ELF-1 (cell line): ENCODE measurements around the gene MT1F.
A peak's percentile ranks its signal among the peaks of the same experiment; 100 is the strongest.
"Not testable (repeated sequence)": the region's sequence is repeated elsewhere in the genome, so short reads cannot be mapped to it uniquely, and the experiment has no call there.

Experiments
- DNase-seq: peaks from one replicate; pipeline ENCODE4 v3.0.0-alpha.2; 2016; ENCODE audit warnings: low read depth, low spot score

The MT1F gene

DNA sequence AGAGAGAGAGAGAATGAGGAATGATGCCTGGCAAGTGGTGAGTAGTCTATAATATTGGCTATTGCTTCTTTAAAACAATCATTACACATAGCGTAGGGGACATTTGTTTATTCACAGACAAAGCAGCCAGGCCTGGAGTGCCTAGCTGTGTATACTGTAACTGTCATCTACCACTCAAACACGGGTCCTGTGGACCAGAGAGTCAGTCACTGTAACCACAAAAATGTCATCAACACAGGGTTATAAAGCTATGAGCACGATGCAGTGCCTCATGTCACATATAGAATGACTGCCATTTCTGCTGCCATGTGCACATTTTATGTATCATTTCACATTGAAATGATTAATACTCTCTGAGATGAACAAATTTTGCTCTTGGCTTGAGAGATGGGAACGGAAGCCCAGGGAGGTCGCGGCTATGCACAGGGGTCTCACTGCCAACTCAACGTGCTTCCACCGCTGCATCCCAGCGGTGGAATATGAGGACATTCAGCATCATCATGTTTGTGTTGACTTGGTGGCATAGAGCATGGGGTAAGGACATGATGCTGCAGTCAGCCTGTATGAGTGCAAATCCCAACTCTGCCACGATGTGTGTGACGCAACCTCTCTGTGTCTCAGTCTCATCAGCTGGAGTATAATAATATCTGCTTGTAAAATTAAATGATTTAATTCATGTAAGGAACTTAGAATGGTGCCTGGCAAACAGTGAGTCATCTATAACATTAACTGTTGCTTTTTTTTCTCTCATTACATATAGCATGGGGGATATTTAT is 15.2 kb downstream of the MT1F start:
- DNase-seq = no peak

DNA sequence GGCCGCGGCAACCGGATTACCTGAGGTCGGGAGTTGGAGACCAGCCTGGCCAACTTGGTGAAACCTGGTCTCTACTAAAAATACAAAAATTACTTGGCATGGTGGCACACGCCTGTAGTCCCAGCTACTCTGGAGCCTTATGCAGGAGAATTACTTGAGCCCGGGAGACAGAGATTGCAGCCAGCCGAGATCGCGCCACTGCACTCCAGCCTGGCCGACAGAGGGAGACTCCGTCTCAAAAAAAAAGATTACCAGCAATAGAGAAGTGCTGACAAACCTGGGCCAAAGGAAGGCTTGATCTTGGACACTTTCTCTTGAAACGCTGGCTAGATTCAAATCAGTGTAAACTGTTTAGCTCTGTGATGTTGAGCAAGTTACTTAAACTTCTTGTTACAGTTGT is 16.2 kb downstream of the MT1F start:
- peak; percentile 84 for DNase-seq

DNA sequence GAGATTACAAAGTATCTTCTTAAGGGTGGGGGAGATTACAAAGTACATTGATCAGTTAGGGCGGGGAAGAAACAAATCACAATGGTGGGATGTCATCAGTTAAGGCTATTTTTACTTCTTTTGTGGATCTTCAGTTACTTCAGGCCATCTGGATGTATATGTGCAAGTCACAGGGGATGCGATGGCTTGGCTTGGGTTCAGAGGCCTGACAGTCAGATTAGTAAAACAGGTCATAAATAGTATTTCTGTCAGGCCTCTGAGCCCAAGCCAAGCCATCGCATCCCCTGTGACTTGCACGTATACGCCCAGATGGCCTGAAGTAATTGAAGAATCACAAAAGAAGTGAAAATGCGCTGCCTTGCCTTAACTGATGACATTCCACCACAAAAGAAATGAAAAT is 16.8 kb downstream of the MT1F start:
- not testable (repeated sequence) for DNase-seq

DNA sequence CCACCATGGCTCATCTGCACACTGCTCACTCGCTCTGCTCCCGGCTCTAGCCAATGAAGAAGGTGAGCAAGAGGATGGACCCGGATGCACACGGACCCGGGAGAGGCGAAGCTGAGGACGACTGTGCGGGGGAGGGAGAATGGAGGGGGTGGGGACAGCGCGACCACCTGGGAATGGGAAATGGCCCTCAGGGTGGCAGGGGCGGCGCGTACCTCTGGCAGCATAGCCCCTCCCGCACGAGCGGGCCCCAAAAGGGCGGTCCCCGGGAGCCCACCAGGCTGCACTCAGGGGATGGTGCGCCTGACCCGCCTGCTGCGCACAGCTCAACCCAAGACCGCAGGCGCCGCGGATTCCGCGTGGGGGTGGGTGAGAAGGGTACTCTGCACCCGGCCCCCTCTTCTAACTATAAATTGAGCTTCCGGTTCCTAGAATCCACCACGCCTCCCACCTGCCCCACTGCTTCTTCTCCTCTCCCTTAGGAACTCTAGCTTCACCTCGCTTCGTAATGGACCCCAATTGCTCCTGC is 18.0 kb downstream of the MT1F start:
- peak; percentile 37 for DNase-seq

DNA sequence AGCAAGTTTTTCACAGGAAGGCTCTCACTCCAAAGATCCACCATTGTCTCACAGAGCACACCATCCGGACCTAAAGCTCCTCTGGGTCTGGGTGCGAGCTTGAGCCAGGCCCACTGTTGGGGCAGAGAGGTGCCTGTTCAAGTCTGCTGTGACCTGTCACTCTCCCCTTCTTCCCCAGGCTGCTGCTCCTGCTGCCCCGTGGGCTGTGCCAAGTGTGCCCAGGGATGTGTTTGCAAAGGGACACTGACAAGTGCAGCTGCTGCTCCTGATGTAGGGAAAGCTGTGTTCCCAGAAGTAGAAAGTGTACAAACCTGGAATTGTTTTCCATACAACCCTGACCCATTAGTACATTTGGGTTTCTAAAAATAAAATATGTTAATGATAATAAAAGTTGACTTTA is 19.7 kb downstream of the MT1F start:
- no peak for DNase-seq

DNA sequence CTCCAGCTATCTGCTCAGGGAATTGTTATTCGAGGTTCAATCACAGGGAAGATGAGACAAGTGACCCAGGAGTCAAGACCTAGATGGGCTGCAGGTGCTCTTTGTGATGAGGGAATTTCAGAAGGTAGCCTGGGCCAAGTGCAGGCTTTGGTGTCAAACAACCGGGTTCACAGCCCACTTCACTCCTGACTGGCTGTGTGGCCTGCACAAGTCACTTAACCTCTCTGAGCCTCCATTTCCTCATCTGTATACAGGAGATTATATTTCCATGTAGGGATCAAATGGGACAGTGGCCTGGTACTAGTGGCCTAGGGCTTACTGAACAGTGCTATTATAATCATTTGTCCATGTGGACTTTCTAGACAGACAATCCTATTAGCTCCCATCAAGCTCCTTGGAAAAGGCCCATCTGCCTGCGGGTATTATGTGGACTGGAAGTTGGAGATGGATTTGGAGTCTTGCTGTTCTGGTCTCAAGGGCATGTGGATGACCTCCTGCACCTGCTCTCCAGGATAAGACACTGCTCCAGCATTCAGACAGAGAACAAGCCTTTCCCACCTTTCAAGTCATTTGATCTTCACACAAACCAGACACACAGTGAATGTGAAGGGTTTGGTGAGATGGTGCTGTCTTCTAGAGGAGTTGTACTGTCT is 21.4 kb downstream of the MT1F start:
- DNase-seq = no peak

DNA sequence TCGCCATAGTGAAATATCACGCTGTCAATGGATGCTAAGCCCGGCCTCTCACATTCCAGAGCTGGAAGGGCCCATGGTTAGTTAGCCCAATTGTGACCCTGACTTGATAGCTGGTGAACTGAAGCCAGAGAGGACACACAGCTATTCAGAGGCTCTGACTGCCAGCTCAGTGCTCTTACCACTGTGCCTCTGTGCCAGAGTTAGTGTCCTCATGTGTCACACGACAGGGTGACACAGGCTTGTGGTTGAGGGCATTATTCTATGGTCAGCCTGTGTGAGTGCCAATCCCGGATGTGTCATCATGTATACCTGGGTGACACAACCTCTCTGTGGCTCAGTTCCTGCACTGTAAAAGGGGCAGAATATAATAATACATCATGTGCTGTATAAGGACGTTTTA is 22.1 kb downstream of the MT1F start:
- DNase-seq = no peak

DNA sequence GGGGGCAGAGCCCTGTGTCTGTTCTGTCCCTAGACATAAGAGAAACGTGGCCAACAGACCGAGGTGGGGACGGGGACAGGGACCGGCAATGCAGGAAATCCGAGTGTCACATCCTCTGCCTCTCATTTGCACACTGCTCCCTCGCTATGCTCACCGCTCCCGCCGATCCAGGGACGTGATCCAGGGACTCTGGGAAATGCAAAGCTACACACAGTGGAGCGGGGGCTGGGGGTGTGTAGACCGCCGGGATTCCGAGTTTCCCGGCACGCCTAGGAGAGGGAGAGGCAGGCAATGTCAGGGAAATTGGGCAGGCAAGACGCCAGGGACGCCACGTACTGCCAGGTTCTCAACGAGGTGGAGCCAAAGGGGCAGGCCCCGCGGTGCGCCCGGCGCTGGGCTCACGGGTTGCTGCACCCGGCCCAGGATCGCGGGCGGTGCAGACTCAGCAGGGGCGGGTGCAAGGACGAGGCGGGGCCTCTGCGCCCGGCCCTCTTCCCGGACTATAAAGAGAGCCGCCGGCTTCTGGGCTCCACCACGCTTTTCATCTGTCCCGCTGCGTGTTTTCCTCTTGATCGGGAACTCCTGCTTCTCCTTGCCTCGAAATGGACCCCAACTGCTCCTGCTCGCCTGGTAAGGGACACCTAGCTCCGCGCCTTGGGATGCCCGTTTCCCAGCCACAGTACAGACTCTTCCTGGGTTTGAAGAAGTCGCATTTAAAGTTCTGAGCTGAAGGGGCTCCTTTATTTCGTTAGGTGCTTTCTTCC is 24.4 kb downstream of the MT1F start, which contains the start of gene MT1X:
MT1X (plus strand) TSS at position 532 of the 764 bp plus-strand sequence; CDS start at position 603, 71 bp downstream.
- DNase-seq = peak; percentile 91

DNA sequence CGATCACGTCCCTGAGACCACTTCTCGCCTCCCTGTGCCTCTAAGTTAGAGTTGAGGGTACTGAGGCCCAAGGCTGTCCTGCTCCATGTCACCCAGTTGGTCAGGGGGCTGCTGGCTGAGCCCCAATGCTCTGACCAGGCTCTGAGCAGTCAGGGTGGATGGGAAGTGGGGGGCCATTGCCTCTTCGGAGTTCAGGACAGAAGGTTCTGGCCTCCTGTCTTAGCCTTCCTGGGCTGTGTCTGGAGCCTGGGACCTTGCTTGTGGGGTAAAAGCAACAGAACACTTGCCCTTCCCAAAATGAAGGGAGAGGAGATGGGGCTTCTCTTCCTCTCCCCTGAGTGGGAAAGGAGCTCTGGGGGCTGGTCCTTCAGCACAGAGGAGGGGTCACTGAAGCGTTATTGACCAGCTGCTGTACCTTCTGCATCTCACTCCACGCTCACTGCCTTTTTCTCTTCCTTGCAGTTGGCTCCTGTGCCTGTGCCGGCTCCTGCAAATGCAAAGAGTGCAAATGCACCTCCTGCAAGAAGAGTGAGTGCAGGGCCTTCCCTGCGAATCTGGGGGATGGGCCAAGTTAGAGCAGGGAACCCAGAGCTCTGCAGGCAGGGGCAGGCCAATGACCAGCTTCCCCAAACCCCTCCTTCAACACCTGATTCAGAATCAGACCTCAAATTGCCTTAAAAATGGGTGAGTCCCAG is 25.1 kb downstream of the MT1F start:
- DNase-seq = no peak

DNA sequence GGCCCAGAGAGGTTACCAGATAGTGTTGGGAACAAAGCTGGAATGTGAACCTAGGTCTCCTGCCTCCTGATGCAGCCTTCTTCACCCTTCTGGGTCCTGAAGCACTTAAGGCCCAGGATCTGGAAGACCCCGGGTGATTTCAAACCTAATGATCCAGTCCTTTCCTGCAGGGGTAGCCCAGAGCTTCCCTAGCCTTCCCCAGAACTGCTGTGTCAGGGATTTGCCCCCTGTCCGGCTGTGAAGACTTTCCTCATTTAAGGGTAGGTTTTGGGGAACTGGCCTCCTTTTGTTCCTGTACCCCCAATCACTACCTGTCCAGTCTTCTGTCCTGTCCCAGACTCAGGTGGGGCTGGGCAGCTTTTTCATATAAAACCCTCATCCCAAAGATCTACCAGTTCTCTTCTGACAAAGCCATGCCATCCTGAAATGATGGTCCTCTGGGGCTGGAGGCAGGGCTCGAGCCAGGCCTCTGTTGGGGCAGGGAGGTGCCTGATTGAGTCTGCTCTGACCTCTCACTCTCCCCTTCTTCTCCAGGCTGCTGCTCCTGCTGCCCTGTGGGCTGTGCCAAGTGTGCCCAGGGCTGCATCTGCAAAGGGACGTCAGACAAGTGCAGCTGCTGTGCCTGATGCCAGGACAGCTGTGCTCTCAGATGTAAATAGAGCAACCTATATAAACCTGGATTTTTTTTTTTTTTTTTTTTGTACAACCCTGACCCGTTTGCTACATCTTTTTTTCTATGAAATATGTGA is 25.8 kb downstream of the MT1F start:
- DNase-seq = no peak

DNA sequence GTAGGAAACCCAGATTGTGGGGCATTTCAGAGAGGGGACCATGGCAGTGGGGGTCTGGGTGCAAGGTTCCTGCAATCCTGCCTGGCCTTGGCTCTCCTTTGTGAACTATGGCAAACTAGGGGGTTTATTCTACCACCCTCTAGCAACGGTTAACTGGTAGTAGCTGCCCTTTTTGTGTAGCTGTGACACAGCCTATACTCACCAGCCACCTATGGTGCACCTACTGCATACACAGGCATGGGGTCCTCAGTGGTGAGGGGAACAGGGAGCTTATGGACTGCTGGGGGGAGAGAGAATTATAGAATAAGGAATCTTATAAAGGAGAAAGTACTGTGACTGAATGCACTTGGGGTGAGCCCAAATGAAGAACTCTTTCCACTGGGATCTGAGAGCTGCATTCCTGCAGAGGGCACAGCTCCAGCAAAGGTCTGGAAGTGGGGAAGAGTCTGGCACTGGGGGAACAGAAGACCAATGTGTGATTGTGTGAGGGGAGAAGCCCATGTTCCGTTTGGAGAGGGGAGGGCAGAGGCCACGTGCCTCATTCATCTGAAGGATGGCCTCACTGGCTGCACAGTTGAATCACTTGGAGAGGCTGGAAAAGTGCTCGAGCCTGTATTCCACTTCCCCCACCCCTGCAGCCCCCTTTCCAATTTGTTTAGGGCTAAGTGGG is 26.6 kb downstream of the MT1F start:
- no peak for DNase-seq

DNA sequence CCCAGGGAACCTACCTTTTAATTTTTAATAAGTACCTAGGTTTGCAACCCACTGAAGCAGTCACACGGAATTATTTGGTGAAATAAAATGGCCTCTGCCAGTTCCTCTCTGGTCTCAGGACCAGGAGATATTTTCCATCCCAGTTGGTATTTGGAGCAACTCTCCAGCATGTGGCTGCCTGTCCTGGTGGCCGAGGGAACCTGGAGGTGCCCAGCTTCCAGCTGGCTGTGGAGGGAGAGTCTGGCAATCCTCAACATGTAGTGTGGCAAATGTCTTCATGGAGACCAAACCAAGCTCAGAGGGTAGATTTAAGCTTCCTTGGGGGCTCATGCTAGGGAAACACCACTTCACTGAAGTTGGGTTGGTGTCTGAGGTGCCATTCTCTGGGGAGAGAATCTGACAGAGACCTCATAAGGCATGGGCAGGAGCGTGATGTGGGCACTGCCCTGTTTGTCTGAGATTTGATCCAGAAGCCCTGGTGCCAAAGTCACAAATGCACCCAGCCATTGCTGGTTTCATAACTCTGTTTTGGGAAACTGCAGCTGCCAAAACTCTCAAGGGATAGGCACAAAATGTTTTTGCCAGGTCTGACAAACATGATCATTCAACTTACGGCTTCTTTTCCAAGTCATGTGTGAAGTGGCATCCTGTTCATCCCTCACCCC is 27.3 kb downstream of the MT1F start:
- DNase-seq = no peak

DNA sequence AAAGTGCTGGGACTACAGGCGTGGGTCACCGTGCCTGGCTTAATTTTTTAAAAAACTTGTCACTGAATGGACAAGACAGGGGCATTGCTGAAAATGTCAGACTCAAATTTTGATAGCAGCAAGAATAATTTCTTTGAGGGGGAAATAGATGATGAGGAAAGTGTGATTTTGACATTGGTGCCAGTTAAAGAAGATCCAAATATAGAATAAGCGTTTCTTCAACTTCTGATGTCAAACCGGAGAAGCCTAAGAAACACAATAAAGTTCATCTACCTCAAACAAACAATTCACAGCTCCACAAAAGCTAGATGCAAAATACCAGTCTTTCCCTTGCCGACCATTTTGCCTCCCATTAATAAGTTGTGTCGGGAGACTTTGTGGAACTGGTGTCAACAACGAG is 29.0 kb downstream of the MT1F start:
- DNase-seq = no peak

DNA sequence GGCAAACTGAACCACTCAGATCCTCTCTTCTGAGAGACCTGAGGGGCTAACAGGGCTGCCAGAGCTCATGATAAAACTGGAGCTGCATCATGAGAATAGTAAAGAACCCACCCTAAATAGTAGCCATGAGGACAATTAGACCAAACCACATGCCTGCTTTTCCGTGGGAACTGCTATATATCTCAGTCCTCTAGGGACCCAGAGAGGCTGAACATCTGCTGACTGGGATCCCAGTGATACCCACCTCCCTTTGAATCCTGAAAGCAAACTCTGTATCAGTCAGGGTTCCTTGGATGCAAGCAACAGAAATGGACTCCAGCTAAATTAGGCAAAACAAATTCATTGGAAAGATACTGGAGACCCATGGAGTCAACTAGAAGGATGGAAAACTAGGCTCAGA is 31.0 kb downstream of the MT1F start:
- DNase-seq = no peak

DNA sequence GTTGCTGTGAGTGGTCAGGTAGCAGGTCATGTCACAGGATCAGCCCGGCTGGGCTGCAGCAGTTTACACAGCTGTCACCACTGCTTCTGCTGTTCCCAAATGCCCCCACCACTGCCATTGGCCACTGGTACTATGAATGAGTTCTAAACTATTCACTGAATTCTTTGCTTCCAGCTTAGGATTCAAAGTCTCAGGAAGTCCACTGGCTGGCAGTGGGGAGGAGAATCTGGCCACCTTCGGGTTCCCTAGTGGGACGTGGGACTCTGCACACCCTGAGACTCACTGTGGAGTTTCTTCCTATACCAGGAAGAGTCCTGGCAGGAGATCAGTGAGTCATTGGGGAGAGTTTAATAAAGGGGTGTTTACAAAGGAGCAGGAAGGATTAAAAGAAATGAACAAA is 31.4 kb downstream of the MT1F start:
- no peak for DNase-seq

DNA sequence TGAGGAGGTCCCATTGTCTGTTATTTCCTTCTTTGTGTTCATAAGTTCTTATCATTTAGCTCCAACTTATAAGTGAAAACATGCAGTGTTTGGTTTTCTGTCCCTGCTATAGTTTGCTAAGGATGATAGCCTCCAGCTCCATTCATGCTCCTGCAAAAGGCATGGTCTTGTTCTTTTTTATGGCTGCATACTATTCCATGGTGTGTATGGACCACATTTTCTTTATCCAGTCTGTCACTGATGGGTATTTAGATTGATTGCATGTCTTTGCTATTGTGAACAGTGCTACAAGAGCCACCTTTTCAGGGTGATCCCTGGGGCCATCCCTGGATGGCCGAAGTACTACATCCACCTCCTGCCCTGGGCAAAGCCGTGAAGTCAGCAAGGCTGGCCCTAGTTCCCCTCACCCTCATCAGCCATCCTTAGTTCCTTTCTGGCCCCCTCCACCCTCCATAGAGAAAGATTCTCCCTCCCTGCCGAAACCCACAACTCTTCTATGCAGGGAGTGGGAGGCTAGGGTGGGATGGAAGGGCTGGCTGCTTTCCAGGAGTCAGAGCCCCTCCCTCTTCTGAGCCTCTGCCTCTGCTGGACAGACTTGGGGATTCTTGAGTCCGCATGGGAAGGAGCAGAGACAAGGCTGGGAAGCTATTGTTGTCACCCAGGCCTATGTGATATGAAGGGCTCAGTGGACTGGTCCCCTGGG is 32.8 kb downstream of the MT1F start:
- no peak for DNase-seq

DNA sequence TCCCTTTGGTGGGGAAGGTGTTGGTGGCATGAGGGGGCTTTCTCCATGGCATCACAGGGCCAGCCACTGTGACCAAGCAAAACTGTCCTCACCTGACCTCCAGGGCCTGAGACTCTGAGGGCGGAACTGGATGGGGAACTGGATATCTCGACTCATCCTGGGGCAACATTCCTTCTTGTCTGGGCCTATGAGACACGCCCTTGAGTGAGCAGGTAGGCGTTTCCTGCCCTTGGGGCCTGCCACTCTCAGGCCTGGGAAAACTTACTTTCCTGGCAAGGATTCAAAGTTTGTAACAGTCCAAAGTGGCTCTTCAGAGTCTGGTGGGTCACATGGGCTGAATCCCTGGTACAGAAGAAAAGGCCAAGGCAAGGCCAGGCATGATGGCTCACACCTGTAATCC is 34.1 kb downstream of the MT1F start:
- peak; percentile 96 for DNase-seq

DNA sequence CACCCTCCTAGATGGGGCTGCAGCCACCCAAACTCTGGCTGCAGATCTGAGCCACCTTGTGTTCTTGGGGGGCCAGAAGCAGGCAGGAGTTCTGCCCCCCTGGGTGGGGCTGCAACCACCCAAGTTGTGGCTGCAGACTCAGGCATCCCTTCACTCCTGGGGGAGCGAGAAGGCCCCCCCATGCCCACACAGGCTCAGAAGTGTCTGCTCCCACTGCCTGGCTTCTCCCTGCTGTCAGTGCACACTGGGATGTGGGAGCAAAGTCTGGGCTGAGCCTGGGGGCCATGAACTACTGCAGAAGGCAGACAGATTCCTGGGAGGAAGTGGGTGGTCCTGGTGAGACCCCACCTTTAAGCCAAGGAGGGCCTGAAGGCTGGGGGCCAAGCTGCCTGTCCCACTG is 37.5 kb downstream of the MT1F start:
- DNase-seq = no peak

DNA sequence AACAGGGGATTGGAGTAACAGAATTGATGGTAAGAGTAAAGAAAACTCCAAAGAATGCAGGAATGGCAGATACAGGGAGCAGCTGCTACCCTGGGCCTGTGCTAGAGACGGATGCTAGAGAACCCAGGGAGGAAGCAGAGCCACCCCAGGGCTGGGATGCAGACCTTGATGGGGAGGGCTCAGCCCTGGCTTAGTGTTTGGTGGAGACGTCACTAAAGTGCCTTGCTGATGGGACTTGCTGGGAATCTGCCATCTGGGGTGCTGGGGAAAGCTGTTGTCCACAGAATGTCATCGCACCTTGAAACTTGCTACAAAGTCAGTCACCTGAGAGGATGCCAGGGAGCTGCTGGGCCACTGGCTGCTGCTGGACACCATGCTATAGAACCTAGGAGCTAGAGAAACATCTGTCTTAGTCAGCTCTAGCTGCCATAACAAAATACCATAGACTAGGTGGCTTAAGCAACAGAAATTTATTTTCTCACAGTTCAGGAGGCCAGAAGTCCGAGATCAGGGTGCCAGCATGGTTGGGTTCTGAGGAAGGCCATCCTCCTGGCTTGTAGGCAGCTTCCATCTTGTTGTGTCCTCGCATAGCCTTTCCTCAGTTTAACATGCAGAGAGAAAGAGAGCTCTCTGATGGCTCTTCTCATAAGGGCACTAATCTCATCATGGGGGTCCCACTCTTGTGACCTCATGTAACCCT is 39.8 kb downstream of the MT1F start:
- DNase-seq = no peak
